ENCODE measurements around the gene TARP.
"Not testable (repeated sequence)": the region's sequence is repeated elsewhere in the genome, so short reads cannot be mapped to it uniquely, and the experiment has no call there.

TARP gene

GRCh38 chr7:38296059-38296857, 22.8 kb upstream of the TARP start:
- DNase-seq (ENCODE audit: low read depth), result no peak

DNA sequence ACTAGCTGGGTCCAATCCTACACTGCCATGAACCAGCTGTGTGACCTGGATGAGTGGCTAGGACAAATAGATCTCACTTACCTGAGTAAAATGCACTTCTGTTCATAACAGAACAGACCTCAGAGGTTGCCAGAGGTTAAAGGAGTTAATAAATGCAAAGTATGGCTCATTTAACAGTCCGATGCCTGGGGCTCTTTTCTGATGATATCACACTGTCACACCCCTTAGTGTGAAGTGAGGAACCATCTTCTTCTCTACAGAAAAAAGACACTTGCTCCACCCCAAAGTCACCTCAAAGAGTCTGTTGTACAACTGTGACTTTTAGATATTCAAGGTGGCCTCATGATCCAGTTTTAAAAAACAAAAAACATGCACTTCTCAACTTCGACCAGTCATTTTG, 21.5 kb upstream of the TARP start:
- no peak for DNase-seq (ENCODE audit: low read depth)

- no peak for DNase-seq (ENCODE audit: low read depth)
These were observed 19.0 kb upstream of the TARP start for GRCh38 chr7:38292442-38292841.

- DNase-seq (ENCODE audit: low read depth), result no peak
These were observed 18.2 kb upstream of the TARP start for GRCh38 chr7:38291650-38292049.

- DNase-seq (ENCODE audit: low read depth), result no peak
These were observed 17.7 kb upstream of the TARP start for GRCh38 chr7:38291117-38291647.

DNA sequence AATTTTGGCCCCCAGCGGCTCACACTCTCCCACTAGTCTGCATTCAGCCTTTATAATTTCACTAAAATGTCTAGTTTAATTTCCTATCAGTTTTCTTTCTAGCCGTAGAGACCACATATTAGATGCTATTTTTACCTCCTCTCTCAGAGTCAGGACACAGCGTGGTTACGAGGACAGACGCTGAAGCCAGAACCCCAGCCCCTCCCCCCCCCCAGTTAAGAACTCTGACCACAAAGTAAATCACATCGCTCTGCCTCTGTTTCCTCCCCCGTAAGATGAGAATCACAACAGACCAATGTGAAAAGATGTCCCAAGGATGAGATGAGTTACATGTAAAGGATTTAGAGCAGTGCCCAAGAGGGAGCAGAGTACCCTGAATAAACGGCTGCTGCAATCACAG, 11.1 kb upstream of the TARP start:
- no peak for DNase-seq (ENCODE audit: low read depth)

GRCh38 chr7:38283809-38284208, 10.4 kb upstream of the TARP start:
- DNase-seq (ENCODE audit: low read depth), result no peak

DNA sequence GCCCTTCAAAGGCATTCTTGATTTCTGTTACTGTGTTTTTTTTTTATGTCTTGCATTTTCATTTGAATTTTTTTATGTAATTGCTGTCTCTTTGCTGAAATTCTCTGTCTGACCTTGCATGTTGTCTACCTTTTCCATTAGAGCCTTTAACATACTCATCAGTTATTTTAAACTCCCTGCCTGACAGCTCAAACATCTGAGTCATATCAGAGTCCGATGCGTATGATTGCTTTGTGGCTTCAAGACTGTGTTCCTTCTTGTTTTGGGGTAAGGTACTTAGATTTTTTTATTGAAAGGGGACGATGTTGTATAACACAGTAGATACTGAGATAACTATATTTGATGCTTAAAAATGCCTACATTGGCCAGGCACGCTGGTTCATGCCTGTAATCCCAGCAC, 9.7 kb upstream of the TARP start:
- no peak for DNase-seq (ENCODE audit: low read depth)

DNA sequence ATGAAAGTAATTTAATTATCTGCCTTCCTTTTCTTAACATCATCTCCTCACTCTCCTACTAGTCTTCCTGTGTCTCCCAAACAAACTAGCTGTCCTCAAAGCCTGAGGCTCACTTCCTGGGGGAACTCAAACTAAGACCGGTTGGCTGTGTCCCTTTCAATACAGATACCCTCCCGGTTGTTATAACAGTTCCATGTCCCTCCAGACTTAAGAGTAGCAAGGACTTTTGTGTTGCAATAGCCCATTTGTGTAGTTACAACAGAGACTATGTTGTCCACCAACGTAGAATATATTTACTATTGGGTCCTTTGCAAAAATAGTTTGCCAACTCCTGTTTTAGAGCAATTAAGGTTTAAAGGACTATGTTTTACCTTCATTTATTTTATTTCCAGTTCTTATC, 8.6 kb upstream of the TARP start:
- DNase-seq (ENCODE audit: low read depth), result no peak

GRCh38 chr7:38281266-38281665, 7.8 kb upstream of the TARP start:
- no peak for DNase-seq (ENCODE audit: low read depth)

GRCh38 chr7:38280707-38281106, 7.3 kb upstream of the TARP start:
- no peak for DNase-seq (ENCODE audit: low read depth)

- DNase-seq (ENCODE audit: low read depth), result no peak
These were observed 6.6 kb upstream of the TARP start for GRCh38 chr7:38280000-38280399.

DNA sequence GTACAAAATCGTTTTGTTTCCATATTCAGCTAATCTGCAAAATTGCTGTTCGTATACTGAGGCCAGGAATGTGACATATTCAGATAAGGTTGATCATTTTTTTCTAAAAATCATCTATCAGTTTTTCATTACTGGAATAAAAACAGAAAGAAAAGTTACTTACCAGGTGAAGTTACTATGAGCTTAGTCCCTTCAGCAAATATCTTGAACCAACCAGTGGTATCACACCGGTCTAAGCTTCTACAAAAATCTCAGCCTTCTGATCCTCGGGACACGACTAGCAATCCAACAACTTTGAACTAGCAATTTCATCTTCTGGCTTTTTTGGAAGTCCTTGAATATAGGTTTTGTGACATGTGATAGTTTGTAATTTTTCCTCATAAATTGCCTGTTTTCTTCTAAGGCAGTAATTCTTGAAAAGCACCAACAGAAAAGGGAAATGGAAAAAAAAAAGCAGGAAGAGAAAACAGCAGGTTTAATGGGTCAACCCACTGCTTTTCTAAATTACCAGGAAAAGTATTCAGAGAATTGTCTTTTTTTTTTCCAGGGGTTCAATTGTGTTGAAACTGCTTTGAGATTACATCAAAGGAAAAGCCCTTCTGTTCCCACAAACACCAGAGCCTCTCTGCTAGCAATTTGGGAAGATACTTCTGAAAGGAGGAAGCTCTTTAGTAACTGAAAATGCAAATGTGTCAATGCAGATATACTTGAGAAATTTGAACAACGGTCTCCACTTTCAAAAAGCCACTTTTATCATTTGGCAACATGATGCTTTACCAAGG, 2.9 kb upstream of the TARP start:
- no peak for DNase-seq (ENCODE audit: low read depth)

GRCh38 chr7:38274927-38275620, 1.6 kb upstream of the TARP start:
- DNase-seq (ENCODE audit: low read depth), result no peak

GRCh38 chr7:38274486-38274885, 1.1 kb upstream of the TARP start:
- DNase-seq (ENCODE audit: low read depth), result no peak

- not testable (repeated sequence) for DNase-seq (ENCODE audit: low read depth)
These were observed 3.0 kb downstream of the TARP start for GRCh38 chr7:38270405-38270804.

DNA sequence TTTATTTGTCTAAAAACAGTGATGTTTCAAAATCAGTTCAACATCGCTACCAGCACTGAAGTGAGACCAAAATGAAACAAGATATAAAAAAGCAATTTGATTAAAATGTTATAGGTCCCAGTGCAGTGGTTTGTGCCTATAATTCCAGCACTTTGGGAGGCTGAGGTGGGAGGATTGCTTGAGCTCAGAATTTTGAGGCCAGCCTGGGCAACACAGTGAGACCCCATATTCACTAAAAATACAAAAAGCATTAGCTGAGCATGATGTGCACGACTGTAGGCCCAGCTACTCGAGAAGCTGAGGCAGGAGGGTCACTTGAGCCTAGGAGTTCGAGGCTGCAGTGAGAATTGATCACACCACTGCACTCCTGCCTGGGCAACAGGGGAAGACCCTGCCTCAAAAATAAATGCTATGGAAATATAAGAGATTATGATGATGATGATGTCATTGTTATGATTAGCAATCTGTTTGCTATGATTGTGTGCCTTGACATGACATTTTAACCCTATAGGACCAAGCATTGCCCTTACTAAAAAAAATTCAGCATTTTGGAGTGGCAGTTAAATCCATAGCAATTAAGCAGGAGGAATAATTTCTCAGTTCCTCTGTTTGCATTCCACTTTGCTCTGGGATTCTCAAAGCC, 3.6 kb downstream of the TARP start:
- not testable (repeated sequence) for DNase-seq (ENCODE audit: low read depth)

GRCh38 chr7:38265958-38266357, 7.5 kb downstream of the TARP start:
- DNase-seq (ENCODE audit: low read depth), result not testable (repeated sequence)

DNA sequence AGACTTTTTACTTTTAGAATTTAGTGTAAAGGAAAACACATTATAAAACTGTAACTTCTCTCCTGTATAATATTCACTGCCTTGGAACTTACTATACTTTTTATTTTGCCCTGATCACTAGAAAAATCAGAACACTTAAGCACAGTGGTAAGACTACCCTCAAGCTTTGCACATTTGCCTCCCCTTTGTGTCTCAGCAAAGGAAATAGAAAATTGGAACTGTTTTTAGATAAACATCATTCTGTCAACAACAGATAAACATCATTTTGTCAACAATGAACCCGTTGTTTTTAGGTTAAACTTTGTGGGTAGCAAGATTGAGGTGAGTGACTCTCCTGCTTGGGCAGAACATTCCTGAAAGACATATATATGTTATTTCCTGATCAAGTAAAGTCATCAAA, 8.8 kb downstream of the TARP start:
- DNase-seq (ENCODE audit: low read depth), result not testable (repeated sequence)

- DNase-seq (ENCODE audit: low read depth), result not testable (repeated sequence)
These were observed 10.2 kb downstream of the TARP start for GRCh38 chr7:38263274-38263673.

DNA sequence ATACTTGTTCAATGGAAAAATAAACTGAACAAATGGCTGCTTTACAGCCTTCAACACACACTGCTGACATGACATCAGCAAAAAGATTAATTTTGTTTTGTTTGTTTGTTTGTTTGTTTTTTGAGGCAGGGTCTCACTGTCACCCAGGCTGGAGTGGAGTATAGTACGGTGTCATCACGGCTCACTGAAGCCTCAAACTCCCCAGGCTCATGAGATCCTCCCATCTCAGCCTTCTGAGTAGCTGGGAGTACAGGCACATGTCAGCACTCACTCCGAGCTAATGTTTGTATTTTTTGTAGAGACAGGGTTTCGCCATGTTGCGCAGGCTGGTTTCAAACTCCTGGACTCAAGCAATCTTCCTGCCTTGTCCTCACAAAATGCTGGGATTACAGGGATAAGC, 10.9 kb downstream of the TARP start:
- no peak for DNase-seq (ENCODE audit: low read depth)

GRCh38 chr7:38262026-38262425, 11.4 kb downstream of the TARP start:
- not testable (repeated sequence) for DNase-seq (ENCODE audit: low read depth)

Data from GM04504 (cell line).